ENCODE measurements around the gene INSC.

The INSC gene

DNA sequence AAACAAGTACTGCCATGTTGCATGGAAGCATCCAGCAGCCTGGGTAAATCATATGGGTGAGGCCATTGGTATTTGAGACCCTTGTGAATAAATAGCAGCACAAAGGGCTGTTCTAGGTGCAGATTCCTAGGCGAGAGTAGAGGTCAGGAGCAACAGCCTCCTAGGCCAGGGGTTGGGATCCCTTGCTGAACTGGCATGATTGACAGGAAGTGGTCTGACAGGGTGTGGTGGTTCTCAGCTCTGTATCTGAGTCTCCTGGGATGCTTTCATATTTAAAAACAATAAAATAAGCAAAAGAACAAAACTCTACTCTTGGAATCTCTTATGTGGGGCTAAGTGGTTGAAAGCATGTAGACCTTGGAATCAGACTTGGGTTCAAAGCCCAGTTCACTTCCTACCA, 35.8 kb downstream of the INSC start:
- no peak for DNase-seq

DNA sequence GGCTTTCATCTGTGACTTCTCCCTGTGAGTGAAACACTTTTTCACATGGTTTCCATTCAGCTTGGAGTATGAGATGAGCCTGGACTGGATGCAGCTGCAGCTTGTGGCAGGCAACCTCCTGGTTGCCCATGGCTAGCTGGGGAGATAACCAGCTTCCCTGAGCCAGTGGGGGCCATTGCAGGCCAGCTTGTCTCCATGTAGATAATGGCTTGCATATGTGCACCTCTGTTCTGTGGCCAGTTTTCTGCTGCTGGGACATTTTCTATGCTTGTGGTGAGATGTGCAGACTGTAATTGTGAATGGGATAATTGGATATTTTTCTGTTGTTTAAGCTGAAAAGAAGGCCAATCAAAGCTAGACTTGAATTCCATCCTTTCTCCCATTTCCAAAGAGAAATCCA, 38.5 kb downstream of the INSC start:
- no peak for DNase-seq

GRCh38 chr11:15157181-15157580, 42.5 kb downstream of the INSC start:
- no peak for DNase-seq

GRCh38 chr11:15157606-15158137, 42.9 kb downstream of the INSC start:
- DNase-seq, result no peak

- DNase-seq, result no peak
Measured at GRCh38 chr11:15158351-15159015, 43.8 kb downstream of the INSC start.

DNA sequence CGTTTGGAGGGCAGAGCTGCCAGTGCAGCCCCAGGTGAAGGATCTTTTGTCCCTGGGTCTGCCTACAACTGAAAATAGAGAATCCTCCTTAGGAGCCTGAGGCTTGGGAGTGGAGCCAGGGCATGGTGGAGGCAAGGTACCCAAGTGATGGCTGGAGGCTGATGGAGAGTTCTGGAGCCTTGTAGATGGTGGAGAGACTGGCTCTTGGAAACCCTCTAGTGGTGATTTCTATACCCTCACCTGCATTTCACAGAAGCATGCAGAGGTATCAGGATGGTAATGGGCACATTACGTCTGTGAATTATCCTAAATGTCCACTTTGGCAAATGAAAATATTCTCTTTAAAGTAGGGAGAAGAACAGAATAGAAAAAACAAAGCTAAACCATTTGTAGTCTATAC, 44.4 kb downstream of the INSC start:
- DNase-seq, result no peak

DNA sequence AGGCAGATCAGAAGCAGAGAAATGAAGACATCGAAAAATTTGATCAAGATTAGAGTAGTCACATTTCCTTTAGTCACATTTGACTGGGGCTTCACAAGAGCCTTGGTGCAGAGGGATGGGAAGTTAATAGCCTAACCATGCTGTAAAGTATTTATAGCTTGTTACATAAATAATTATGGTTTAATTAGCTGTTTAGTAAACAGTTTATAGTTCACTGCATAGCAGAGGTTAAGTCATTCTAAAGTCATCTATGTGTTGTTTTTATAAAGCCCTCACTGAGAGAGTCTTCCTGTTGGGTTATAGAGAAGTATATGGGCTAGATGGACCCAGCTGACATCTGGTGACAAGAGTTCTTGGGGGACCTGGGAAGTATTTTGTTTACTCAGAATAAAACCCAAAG, 47.1 kb downstream of the INSC start:
- no peak for DNase-seq

GRCh38 chr11:15163136-15163535, 48.4 kb downstream of the INSC start:
- no peak for DNase-seq

DNA sequence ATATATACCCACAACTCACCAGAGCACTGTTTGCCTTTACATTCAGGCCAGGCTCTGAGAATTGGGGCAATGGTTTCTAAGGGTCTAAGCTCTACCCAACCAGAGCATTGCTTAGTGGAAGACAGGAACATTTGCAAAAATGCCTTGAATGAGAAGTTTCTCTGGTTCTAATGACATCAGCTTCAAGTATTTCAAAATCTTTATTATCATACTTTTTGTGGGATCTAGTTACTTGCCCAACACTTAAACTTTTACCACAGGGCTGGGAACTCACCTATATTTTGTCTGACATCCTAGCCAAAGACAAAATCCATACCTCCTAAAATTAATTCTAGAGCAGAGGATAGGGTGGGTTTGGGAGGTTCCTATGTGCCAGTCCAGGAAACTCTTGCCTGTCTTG, 51.5 kb downstream of the INSC start:
- DNase-seq, result no peak

GRCh38 chr11:15169815-15170551, 55.3 kb downstream of the INSC start:
- DNase-seq, result no peak

GRCh38 chr11:15170698-15171097, 56.0 kb downstream of the INSC start:
- no peak for DNase-seq

GRCh38 chr11:15171956-15172355, 57.2 kb downstream of the INSC start:
- DNase-seq, result no peak

- no peak for DNase-seq
Measured at GRCh38 chr11:15175831-15176230, 61.1 kb downstream of the INSC start.

DNA sequence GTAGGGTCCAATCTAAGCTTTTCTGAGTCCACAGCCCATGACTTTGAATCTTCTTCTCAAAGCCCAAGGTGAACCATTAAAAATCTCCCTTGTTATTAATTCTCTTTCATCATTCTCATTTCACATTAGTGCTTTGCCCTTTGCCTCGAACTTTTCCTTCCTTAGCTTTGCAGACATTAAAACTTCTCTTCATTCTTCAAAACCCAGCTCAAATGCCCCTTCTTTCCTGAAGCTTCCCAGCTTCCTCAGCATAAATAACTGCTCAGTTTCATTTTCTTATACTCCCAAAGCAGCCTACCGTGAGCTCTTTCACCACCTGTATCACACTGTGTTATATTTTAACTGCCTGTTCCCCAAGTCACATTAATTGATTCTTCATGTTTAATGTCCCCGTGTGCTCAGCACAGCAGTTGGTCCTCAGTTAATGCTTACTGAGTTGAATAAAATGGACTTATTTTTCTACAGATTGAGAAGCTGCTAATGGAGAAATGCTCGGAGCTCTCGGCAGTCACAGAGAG, 62.0 kb downstream of the INSC start:
- DNase-seq, result no peak

DNA sequence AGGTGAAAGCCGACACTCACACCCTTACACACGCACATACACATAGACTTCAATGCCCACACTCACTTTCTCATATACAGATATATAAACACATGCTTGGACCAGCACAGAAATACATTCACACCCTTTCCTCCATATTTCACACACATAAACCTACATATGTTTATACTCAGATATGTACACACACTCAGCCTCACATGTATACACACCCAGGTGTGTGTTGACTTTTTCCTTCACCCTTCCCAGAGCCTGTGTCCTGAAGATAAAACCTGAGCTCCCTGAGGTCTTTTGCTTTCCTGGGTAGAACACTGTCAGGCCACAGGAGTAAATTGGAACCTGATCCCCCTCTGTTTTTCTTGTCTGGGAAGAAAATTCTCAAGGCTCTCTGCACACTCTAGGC, 62.8 kb downstream of the INSC start:
- no peak for DNase-seq

- DNase-seq, result no peak
Measured at GRCh38 chr11:15178214-15178613, 63.5 kb downstream of the INSC start.

DNA sequence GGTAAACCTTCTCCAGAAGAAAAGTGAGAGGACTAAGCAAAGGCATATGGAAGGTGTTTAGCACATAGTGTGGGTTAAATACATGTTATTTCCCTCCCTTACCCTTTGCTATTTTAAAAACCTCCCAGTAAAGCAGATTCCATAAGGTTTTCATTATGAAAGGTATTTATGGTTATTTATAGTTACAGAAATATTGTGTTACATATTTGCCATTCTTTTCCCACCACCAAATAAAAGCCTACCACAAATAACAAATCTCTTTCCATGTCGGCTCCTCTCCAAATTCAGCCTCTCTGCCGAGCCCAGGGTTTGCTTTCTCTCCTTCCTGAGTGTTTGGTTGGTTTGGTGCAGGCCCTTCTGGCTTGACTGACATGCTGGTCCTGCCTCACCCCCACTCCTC, 64.4 kb downstream of the INSC start:
- DNase-seq, result no peak

DNA sequence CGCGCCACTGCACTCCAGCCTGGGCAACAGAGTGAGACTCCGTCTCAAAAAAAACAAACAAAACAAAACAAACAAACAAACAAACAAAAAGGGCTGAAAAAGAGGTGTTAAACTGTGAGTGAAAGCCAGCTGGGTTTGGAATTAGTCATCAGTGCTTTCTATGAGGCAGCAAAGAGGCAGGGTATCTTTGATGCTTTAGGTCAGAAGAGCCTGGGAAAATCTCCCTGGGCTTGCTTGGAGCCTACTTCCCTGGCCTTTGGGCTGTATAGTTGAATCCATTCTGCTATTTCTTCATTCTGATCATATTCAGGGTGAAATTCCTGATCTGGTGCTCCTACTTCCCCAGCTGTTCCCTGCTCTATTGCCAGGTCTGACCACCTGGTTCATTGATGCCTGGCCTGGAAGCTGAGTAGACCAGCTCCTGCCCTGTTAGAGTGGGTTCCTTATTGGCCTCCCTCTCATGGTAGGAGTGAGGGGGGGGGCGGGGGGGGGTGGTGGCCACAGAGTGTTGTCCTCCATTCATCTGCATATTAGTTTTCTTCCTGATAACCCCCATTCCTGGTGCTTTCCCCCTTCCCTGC, 65.6 kb downstream of the INSC start:
- DNase-seq, result no peak

- no peak for DNase-seq
Measured at GRCh38 chr11:15182372-15182771, 67.6 kb downstream of the INSC start.

GRCh38 chr11:15185021-15185420, 70.3 kb downstream of the INSC start:
- DNase-seq, result no peak

- no peak for DNase-seq
Measured at GRCh38 chr11:15186146-15186545, 71.4 kb downstream of the INSC start.

- DNase-seq, result no peak
Measured at GRCh38 chr11:15189189-15189588, 74.5 kb downstream of the INSC start.

GRCh38 chr11:15189641-15190365, 75.1 kb downstream of the INSC start:
- no peak for DNase-seq
